Omental fat pad (tissue), 4 donors: ENCODE measurements around the gene SMCO3. TPM values are rescaled to one million over a fixed set of nuclear protein-coding genes. Genes with fewer than 3 reads are reported as not detected.

Experiments used
- ATAC-seq: fragments of 150-250 bp; one replicate; pipeline ENCODE4 v1.9.1; 2016; ENCODE audit warnings: mild to moderate bottlenecking, moderate library complexity; ENCODE audit not compliant: low FRiP score
- DNase-seq: peaks from one replicate; pipeline ENCODE4 v3.0.0-alpha.2; 2019; ENCODE audit warnings: low spot score
- total RNA-seq, 4 donors: library from RNA; depleted of rRNA; stranded (reverse); fragments of >200 nt; gene quantifications; one replicate each; pipeline ENCODE4 v1.1.0, GENCODE V29; 2016
- TF ChIP-seq, protein P1 (sequence below), 3 donors: fragments of 450-650 bp; IDR thresholded peaks; one replicate each; pipeline ENCODE4 v1.5.1; 2016 to 2017; ENCODE audit warnings: antibody characterized with exemption in 3 of 3, mild to moderate bottlenecking in 3 of 3, moderate library complexity in 2 of 3

The SMCO3 gene
- total RNA-seq, 4 donors from 2014 or later = not detected

DNA sequence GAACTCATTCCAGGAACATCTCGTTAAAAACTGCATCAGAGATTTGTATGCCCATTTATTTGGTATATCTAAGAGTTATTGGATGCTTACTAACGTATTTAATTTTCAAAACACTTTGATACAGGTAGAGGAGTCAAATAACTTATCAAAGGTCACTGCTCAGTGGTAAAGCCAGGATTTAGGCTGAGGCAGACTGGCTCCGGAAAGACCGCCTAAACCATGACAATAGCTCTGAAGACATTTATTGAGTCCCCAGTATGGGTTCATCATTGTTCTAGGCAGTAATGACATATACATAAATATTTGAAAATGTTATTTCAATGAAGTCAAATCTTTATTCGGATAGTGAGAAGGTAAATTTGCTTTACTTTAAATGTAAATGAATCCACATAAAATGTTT is 41.0 kb downstream of the SMCO3 start:
- TF ChIP-seq, protein P1, sequence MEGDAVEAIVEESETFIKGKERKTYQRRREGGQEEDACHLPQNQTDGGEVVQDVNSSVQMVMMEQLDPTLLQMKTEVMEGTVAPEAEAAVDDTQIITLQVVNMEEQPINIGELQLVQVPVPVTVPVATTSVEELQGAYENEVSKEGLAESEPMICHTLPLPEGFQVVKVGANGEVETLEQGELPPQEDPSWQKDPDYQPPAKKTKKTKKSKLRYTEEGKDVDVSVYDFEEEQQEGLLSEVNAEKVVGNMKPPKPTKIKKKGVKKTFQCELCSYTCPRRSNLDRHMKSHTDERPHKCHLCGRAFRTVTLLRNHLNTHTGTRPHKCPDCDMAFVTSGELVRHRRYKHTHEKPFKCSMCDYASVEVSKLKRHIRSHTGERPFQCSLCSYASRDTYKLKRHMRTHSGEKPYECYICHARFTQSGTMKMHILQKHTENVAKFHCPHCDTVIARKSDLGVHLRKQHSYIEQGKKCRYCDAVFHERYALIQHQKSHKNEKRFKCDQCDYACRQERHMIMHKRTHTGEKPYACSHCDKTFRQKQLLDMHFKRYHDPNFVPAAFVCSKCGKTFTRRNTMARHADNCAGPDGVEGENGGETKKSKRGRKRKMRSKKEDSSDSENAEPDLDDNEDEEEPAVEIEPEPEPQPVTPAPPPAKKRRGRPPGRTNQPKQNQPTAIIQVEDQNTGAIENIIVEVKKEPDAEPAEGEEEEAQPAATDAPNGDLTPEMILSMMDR (IDR thresholded peaks at IDR 0.05) = no peak
- ATAC-seq (no peak), DNase-seq (no peak)

- DNase-seq = no peak
These were observed 42.3 kb downstream of the SMCO3 start for GRCh38 chr12:14771651-14772137.

GRCh38 chr12:14770496-14771461 is 43.2 kb downstream of the SMCO3 start:
- TF ChIP-seq, protein P1 (IDR thresholded peaks at IDR 0.05) = no peak
- DNase-seq (peak; percentile 96), ATAC-seq (peak; percentile 72)

More at GRCh38 chr12:14771651-14772137, 42.3 kb downstream of the SMCO3 start:
- TF ChIP-seq, protein P1 (IDR thresholded peaks at IDR 0.05) = no peak
- no peak for ATAC-seq

GRCh38 chr12:14769969-14770495 is 44.0 kb downstream of the SMCO3 start:
- ATAC-seq = peak; percentile 39
- TF ChIP-seq, protein P1 (IDR thresholded peaks at IDR 0.05) = peak in 1 of 3 donors; percentile 94
- DNase-seq = peak; percentile 69

- ATAC-seq (no peak), DNase-seq (no peak)
- TF ChIP-seq, protein P1 (IDR thresholded peaks at IDR 0.05) = no peak
These were observed 44.5 kb downstream of the SMCO3 start for GRCh38 chr12:14769466-14769968.

DNA sequence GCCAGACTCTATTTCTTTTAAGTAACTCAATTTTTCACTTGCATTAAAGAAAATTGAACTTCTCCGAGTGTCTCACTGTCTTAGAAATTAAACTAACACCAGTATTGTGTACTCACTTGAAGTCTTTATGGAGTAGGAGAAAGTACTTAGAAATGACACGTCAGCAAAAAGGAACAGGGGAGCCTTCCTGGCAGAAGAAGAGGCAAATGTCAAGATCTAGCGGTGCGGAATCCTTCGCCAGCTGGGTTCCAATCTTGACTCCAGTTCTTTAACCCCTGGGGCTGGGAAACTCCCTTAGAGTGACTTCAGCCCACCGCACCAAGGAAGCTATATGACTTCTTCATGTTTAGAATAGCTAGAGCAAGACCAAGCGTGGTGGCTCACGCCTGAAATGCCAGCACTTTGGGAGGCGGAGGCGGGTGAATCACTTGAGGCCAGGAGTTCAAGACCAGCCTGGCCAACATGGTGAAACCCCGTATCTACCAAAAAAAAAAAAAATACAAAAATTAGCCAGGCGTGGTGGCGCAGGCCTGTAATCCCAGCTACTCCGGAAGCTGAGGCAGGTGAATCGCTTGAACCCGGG is 45.1 kb downstream of the SMCO3 start:
- DNase-seq = no peak
- no peak for ATAC-seq
- TF ChIP-seq, protein P1 (IDR thresholded peaks at IDR 0.05) = no peak
